Thymus (tissue), 11 donors: ENCODE data around the gene SLC24A3. TPM values are rescaled to one million over a fixed set of nuclear protein-coding genes. Genes with fewer than 3 reads are reported as not detected.

ENCODE experiments used
- DNase-seq, 9 donors: peaks; one replicate each; pipeline ENCODE4 v3.0.0-alpha.2; 2013; ENCODE audit warnings: low spot score in 9 of 9, low read depth in 6 of 9, missing footprints in 1 of 9
- H3K27ac ChIP-seq, 2 donors: one replicate each; pipeline ENCODE4 v1.5.1; 2013; ENCODE audit warnings: control low read depth in 1 of 2, low read depth in 1 of 2, low read length in 1 of 2, mild to moderate bottlenecking in 1 of 2, moderate library complexity in 1 of 2
- H3K27me3 ChIP-seq, 2 donors: one replicate each; pipeline ENCODE4 v1.5.1; 2013; ENCODE audit warnings: low read length in 1 of 2; ENCODE audit not compliant: control insufficient read depth in 2 of 2, insufficient read depth in 1 of 2
- H3K36me3 ChIP-seq, 2 donors: one replicate each; pipeline ENCODE4 v1.5.1; 2013; ENCODE audit warnings: low read length in 1 of 2, mild to moderate bottlenecking in 1 of 2, moderate library complexity in 1 of 2; ENCODE audit not compliant: control insufficient read depth in 2 of 2, insufficient read depth in 2 of 2
- H3K4me1 ChIP-seq, 2 donors: one replicate each; pipeline ENCODE4 v1.5.1; 2013; ENCODE audit warnings: low read length in 2 of 2; ENCODE audit not compliant: control insufficient read depth in 2 of 2, insufficient read depth in 2 of 2
- H3K4me3 ChIP-seq, 2 donors: one replicate each; pipeline ENCODE4 v1.5.1; 2013; ENCODE audit warnings: low read length in 2 of 2, control low read depth in 1 of 2, mild to moderate bottlenecking in 1 of 2
- H3K9me3 ChIP-seq, 2 donors: one replicate each; pipeline ENCODE4 v1.5.1; 2013; ENCODE audit warnings: low read length in 1 of 2, mild to moderate bottlenecking in 1 of 2; ENCODE audit not compliant: control insufficient read depth in 2 of 2, insufficient read depth in 1 of 2
- WGBS: extraction: QIAGEN DNeasy Blood & Tissue Kit; methylation state at CpG from one replicate; pipeline ENCODE4 v1.1.7; 2013; 5-methylcytosine and 5-hydroxymethylcytosine counted together
- polyA plus RNA-seq: library from polyadenylated mRNA; stranded (reverse); fragments of 200-250 nt; gene quantifications from one replicate; pipeline ENCODE4 v1.2.3, GENCODE V29; 2013
- total RNA-seq: library from RNA; stranded (reverse); fragments of 120-200 nt; gene quantifications from one replicate; pipeline ENCODE4 v1.2.4, GENCODE V29; 2013
- donor health status: healthy.

SLC24A3 gene
- total and polyA plus RNA-seq, 2 donors: 0.99 to 2.1 TPM

DNA sequence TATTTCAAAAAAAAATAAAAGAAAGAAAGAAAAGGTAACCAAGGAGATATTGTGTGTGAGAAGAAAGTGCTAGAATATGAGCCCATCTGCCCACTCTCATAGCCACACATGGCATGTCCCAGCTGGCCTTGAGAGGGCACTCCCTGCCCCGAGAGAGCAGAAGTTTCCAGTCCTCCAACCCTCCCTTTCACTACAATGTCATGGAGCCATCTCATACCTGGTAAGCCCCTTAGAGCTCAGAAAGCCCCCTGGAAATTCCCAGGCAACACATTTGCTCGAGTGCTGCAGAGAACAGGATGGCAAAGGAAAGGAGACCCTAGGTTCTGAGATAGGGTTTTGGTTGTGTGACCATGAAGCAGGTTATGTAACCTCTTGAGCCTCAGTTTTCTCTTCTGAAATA, 469.8 kb downstream of the SLC24A3 start:
- Histone ChIP-seq H3K27me3 (no peaks in the 10 kb centered on the region), H3K27ac (no peak overlapping the region), H3K4me1 (no peaks in the 10 kb centered on the region), H3K9me3 (no peaks in the 10 kb centered on the region), H3K36me3 (no peaks in the 10 kb centered on the region), H3K4me3 (no peak overlapping the region)
- WGBS: 83% methylated on average over 2 of the region's 2 CpGs
- DNase-seq: no peak

- no peak for DNase-seq
- H3K4me1 ChIP-seq: no peaks in the 10 kb centered on the region
- 91% methylated on average over 3 of the region's 3 CpGs for WGBS
- H3K36me3 ChIP-seq: no peaks in the 10 kb centered on the region
- H3K9me3 ChIP-seq: no peaks in the 10 kb centered on the region
- H3K4me3 ChIP-seq: no peak overlapping the region
- no peaks in the 10 kb centered on the region for H3K27me3 ChIP-seq
- H3K27ac ChIP-seq: no peak overlapping the region
These were observed 470.7 kb downstream of the SLC24A3 start for GRCh38 chr20:19683188-19683587.

- no peaks in the 10 kb centered on the region for H3K4me1 ChIP-seq
These were observed 471.4 kb downstream of the SLC24A3 start for GRCh38 chr20:19683822-19684221.

DNA sequence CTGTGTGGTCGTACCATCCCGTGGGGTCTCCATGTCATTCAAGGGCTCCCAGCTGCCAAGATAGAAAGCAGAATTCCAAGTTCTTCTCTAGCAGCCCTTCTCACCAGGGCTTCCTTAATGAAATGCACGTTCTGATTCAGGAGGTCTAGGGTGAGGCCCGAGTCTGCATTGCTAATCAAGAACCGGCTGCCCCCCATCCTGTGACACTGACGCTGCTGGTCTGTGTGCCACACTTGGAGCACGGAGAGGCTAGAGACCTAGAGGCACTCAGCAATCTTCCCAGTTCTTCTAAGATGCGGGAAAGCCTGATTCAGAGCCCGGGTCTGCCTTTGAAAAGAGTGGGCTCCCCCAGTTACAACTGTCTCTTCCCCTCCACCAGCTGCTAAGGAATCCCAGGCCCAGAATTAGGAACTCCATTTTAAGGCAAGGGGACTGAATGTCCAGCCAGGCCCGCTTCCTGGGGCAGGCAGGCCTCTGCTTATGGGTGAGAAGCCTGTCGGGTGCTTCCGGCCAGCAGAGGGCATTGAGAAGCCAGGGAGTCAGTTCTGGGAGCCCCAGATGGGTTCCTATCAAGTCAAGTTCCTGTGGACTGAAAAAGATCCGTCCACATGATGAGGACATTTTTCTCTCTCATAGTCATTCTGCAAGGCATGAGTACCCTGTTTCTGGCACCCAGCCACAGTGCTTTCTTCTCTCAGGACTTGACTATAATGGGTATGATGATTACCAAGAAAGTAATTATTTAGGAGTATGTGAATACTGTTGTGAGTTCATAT, 475.8 kb downstream of the SLC24A3 start:
- H3K27ac ChIP-seq: no peak overlapping the region
- no peaks in the 10 kb centered on the region for H3K9me3 ChIP-seq
- 94% methylated on average over 13 of the region's 13 CpGs for WGBS
- no peak overlapping the region for H3K4me3 ChIP-seq
- H3K4me1 ChIP-seq: no peaks in the 10 kb centered on the region
- H3K27me3 ChIP-seq: no peaks in the 10 kb centered on the region
- no peaks in the 10 kb centered on the region for H3K36me3 ChIP-seq
- no peak for DNase-seq

More at GRCh38 chr20:19683822-19684221, 471.4 kb downstream of the SLC24A3 start:
- Histone ChIP-seq H3K9me3 (no peaks in the 10 kb centered on the region), H3K36me3 (no peaks in the 10 kb centered on the region), H3K27ac (no peak overlapping the region), H3K4me3 (no peak overlapping the region), H3K27me3 (no peaks in the 10 kb centered on the region)
- 95% methylated on average over 3 of the region's 3 CpGs for WGBS
- no peak for DNase-seq

DNA sequence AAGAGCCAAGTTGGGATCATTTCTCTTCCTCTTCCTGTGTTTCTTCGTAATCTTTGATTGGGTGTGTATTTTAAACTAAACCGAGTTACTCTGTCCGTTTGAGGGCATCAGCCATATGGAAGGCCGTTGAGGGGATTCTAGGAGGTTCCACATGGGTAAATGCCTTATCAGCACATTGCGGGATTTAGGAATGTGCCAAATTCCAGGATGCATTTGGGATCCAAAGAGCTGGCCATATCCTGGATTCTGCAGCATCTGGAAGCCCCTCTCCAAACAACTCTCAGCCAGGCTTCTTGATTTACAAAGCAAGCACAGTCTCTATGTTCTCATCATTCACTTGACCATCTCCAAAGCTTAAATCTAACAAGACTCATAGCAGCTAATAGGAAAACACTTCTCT, 478.0 kb downstream of the SLC24A3 start:
- no peaks in the 10 kb centered on the region for H3K4me1 ChIP-seq
- H3K4me3 ChIP-seq: no peak overlapping the region
- no peaks in the 10 kb centered on the region for H3K9me3 ChIP-seq
- H3K27ac ChIP-seq: no peak overlapping the region
- H3K36me3 ChIP-seq: no peaks in the 10 kb centered on the region
- no peaks in the 10 kb centered on the region for H3K27me3 ChIP-seq
- DNase-seq: no peak
- 90% methylated on average over 5 of the region's 5 CpGs for WGBS

DNA sequence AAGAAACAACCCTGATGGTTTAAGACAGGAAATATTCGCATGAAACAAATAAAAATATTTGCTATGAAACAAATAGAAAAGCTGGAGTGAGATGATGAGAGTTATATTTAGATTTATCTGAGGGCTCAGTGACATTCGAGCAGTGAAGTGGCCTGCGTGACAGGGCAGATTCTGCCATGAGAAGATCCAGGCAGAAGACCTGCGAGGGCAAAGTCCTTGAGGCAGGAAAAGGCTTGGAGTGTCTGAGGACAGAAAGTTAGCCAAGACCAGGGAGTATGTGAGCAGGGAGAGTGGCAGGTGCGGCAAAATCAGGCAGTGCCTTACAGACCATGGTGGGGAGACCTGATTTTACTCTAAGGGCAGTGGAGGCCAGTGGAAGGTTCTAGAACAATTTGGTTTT, 478.7 kb downstream of the SLC24A3 start:
- no peak for DNase-seq
- Histone ChIP-seq H3K27ac (no peak overlapping the region), H3K9me3 (no peaks in the 10 kb centered on the region), H3K4me3 (no peak overlapping the region), H3K27me3 (no peaks in the 10 kb centered on the region), H3K36me3 (no peaks in the 10 kb centered on the region), H3K4me1 (no peaks in the 10 kb centered on the region)
- 95% methylated on average over 5 of the region's 5 CpGs for WGBS

DNA sequence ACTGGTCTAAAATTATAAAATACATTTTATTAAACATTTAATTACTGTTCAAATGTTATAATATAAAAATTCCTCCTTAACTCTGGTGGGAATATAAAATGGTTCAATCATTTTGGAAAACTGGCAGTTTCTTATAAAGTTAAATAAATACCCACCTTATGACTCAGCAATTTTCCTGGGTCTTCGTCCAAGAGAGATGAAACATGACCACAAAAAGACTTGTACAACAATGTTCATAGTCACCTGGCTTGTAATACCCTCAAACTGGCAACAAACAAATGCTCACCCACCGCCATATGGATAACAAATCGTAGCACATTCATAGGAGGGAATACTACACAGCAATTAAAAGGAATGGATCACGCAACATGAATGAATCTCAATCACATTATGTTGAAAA, 479.7 kb downstream of the SLC24A3 start:
- Histone ChIP-seq H3K27ac (no peak overlapping the region), H3K9me3 (no peaks in the 10 kb centered on the region)
- 75% methylated on average over 4 of the region's 4 CpGs for WGBS

GRCh38 chr20:19692685-19693119, 480.3 kb downstream of the SLC24A3 start:
- Histone ChIP-seq H3K4me3 (no peak overlapping the region), H3K9me3 (no peaks in the 10 kb centered on the region), H3K27ac (no peak overlapping the region), H3K36me3 (no peaks in the 10 kb centered on the region), H3K4me1 (no peaks in the 10 kb centered on the region), H3K27me3 (no peaks in the 10 kb centered on the region)
- 13% methylated on average over 15 of the region's 15 CpGs for WGBS
- DNase-seq: peak in 8 of 9 donors; percentile 6 to 46 (median 24)

More for the DNA sequence above, 479.7 kb downstream of the SLC24A3 start:
- H3K36me3 ChIP-seq: no peaks in the 10 kb centered on the region
- no peaks in the 10 kb centered on the region for H3K4me1 ChIP-seq
- DNase-seq: no peak
- no peak overlapping the region for H3K4me3 ChIP-seq
- no peaks in the 10 kb centered on the region for H3K27me3 ChIP-seq

- no peak overlapping the region for H3K4me3 ChIP-seq
- H3K9me3 ChIP-seq: no peaks in the 10 kb centered on the region
- 94% methylated on average over 8 of the region's 8 CpGs for WGBS
These were observed 481.1 kb downstream of the SLC24A3 start for GRCh38 chr20:19693508-19693907.

More at GRCh38 chr20:19693508-19693907, 481.1 kb downstream of the SLC24A3 start:
- H3K27me3 ChIP-seq: no peaks in the 10 kb centered on the region
- no peak overlapping the region for H3K27ac ChIP-seq
- DNase-seq: no peak
- no peaks in the 10 kb centered on the region for H3K36me3 ChIP-seq
- H3K4me1 ChIP-seq: no peaks in the 10 kb centered on the region
